ENCODE measurements around the gene TECR. TPM values are rescaled to one million over a fixed set of nuclear protein-coding genes. Genes with fewer than 3 reads are reported as not detected.

The TECR gene
- total and polyA plus RNA-seq, 9 of the 15 experiments (the other 6 are each of a cell fraction or from before 2014, with no cell fraction given): 29.3 to 211 (median 81.4) TPM

DNA sequence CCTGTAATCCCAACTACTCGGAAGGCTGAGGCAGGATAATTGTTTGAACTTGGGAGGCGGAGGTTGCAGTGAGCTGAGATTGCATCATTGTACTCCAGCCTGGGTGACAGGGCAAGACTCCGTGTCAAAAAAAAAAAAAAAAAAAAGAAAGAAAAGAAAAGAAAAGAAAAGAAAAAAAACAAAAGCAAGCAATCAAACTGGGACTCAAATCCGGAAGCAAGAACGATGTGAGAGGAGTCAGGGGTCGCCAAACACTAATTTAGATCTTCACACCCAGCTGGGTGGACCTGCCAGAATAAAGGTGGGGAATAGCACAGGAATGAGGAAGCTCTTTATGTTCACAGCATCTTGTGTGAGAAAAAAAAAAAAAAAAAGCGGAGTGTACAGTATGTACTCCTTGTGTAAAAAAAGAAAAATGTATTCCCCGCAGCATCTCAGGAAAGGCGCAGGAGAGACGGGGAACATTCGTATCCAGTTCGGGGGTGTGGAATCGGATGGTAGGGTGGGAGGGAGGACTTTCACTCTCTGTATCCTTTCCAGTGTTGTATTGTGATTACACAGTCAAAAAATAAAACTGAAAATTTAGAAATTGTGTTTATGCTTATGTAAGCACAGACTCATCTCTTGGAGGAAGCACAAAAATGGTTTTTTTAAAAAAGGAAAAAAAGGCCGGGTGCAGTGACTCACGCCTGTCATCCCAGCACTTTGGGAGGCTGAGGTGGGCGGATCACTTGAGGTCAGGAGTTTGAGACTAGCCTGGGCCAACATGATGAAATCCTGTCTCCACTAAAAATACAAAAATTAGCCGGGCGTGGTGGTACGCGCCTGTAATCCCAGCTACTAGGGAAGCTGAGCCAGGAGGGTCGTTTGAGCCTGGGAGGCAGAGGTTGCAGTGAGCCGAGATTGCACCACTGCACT lies 18.8 kb upstream of the TECR start (continued):
- TF ChIP-seq KLF10 (CRISPR knock-in tag; IDR thresholded peaks at IDR 0.05): no peak
- TF ChIP-seq OTX1 (CRISPR knock-in tag; IDR thresholded peaks at IDR 0.05): no peak
- no peak for TF ChIP-seq GTF2A2 (tag; IDR thresholded peaks at IDR 0.05)
- 0 out of 4 replicates have a peak, but pooled peaks of 1 of the 2 experiments have one; percentile 23 for TF ChIP-seq ARNT (IDR thresholded peaks at IDR 0.05)
- TF ChIP-seq, protein P1, sequence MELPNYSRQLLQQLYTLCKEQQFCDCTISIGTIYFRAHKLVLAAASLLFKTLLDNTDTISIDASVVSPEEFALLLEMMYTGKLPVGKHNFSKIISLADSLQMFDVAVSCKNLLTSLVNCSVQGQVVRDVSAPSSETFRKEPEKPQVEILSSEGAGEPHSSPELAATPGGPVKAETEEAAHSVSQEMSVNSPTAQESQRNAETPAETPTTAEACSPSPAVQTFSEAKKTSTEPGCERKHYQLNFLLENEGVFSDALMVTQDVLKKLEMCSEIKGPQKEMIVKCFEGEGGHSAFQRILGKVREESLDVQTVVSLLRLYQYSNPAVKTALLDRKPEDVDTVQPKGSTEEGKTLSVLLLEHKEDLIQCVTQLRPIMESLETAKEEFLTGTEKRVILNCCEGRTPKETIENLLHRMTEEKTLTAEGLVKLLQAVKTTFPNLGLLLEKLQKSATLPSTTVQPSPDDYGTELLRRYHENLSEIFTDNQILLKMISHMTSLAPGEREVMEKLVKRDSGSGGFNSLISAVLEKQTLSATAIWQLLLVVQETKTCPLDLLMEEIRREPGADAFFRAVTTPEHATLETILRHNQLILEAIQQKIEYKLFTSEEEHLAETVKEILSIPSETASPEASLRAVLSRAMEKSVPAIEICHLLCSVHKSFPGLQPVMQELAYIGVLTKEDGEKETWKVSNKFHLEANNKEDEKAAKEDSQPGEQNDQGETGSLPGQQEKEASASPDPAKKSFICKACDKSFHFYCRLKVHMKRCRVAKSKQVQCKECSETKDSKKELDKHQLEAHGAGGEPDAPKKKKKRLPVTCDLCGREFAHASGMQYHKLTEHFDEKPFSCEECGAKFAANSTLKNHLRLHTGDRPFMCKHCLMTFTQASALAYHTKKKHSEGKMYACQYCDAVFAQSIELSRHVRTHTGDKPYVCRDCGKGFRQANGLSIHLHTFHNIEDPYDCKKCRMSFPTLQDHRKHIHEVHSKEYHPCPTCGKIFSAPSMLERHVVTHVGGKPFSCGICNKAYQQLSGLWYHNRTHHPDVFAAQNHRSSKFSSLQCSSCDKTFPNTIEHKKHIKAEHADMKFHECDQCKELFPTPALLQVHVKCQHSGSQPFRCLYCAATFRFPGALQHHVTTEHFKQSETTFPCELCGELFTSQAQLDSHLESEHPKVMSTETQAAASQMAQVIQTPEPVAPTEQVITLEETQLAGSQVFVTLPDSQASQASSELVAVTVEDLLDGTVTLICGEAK (IDR thresholded peaks at IDR 0.05): peak; percentile 56; the same call in 1 of the 2 replicates
- TF ChIP-seq, protein P1 (CRISPR knock-in tag; IDR thresholded peaks at IDR 0.05): no peak
- no peak for TF ChIP-seq TAF15 (IDR thresholded peaks at IDR 0.05; ENCODE audit: low read depth, low read length)
- no peak for TF ChIP-seq SMARCA4 (IDR thresholded peaks at IDR 0.05)
- TF ChIP-seq PYGO2 (tag; IDR thresholded peaks at IDR 0.05): peak; percentile 35; the same call in 1 of the 2 replicates
- TF ChIP-seq, protein P2, sequence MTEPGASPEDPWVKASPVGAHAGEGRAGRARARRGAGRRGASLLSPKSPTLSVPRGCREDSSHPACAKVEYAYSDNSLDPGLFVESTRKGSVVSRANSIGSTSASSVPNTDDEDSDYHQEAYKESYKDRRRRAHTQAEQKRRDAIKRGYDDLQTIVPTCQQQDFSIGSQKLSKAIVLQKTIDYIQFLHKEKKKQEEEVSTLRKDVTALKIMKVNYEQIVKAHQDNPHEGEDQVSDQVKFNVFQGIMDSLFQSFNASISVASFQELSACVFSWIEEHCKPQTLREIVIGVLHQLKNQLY (CRISPR knock-in tag; conservative IDR thresholded peaks at IDR 0.05): no peak
- TF ChIP-seq POLR3A (IDR thresholded peaks at IDR 0.05; ENCODE audit: borderline replicate concordance, extremely low read depth, insufficient read depth, insufficient read length): no peak
- TF ChIP-seq HDAC6 (IDR thresholded peaks at IDR 0.05; ENCODE audit: low read depth, low read length): no peak
- TF ChIP-seq EGR1 (conservative IDR thresholded peaks at IDR 0.05): peak; percentile 86
- TF ChIP-seq ZNF764 (CRISPR knock-in tag; IDR thresholded peaks at IDR 0.05; ENCODE audit: low read depth): no peak
- no peak for TF ChIP-seq ZNF311 (CRISPR knock-in tag; IDR thresholded peaks at IDR 0.05)
- TF ChIP-seq CBFA2T2 (conservative IDR thresholded peaks at IDR 0.05): no peak
- no peak for TF ChIP-seq ZNF224 (CRISPR knock-in tag; IDR thresholded peaks at IDR 0.05)
- TF ChIP-seq WHSC1 (IDR thresholded peaks at IDR 0.05; ENCODE audit: low read length): no peak
- no peak for TF ChIP-seq SMC3 (conservative IDR thresholded peaks at IDR 0.05; ENCODE audit: insufficient read depth, low read depth, low read length)
